Effector CD8-positive, alpha-beta T cell (primary cell): ENCODE data around the gene GATM.
"Not testable (repeated sequence)": the region's sequence is repeated elsewhere in the genome, so short reads cannot be mapped to it uniquely, and the experiment has no call there.

Experiments
- DNase-seq: peaks from one replicate; lab custom pipeline; 2025; lab: John Stamatoyannopoulos, UW

GATM gene

GRCh38 chr15:45387380-45388007, 9.2 kb upstream of the GATM start:
- DNase-seq: no peak

- no peak for DNase-seq
Observed at GRCh38 chr15:45386974-45387373, 8.6 kb upstream of the GATM start.

- no peak for DNase-seq
Observed at GRCh38 chr15:45386420-45386819, 8.1 kb upstream of the GATM start.

GRCh38 chr15:45385590-45385989, 7.2 kb upstream of the GATM start:
- DNase-seq: no peak

GRCh38 chr15:45384700-45385099, 6.4 kb upstream of the GATM start:
- DNase-seq: no peak

GRCh38 chr15:45378913-45379262, 544 bp upstream of the GATM start:
- no peak for DNase-seq

GRCh38 chr15:45377609-45378148, 665 bp downstream of the GATM start:
- no peak for DNase-seq

- DNase-seq: no peak
Observed at GRCh38 chr15:45376967-45377608, 1.3 kb downstream of the GATM start.

- no peak for DNase-seq
Observed at GRCh38 chr15:45376300-45376928, 1.9 kb downstream of the GATM start.

- no peak for DNase-seq
Observed at GRCh38 chr15:45375836-45376235, 2.5 kb downstream of the GATM start.

GRCh38 chr15:45373976-45374375, 4.4 kb downstream of the GATM start:
- DNase-seq: no peak

GRCh38 chr15:45372041-45372995, 6.0 kb downstream of the GATM start:
- no peak for DNase-seq

GRCh38 chr15:45371546-45371945, 6.8 kb downstream of the GATM start:
- DNase-seq: no peak

GRCh38 chr15:45370042-45370441, 8.3 kb downstream of the GATM start:
- not testable (repeated sequence) for DNase-seq

- not testable (repeated sequence) for DNase-seq
Observed at GRCh38 chr15:45367222-45367621, 11.1 kb downstream of the GATM start.

GRCh38 chr15:45364271-45364670, 14.1 kb downstream of the GATM start:
- DNase-seq: no peak

GRCh38 chr15:45363801-45364200, 14.5 kb downstream of the GATM start:
- no peak for DNase-seq

GRCh38 chr15:45363334-45363733, 15.0 kb downstream of the GATM start:
- no peak for DNase-seq

GRCh38 chr15:45362419-45362818, 15.9 kb downstream of the GATM start:
- DNase-seq: no peak

GRCh38 chr15:45361878-45362277, 16.5 kb downstream of the GATM start:
- no peak for DNase-seq

GRCh38 chr15:45355860-45356259, 22.5 kb downstream of the GATM start:
- DNase-seq: no peak

GRCh38 chr15:45354711-45355110, 23.6 kb downstream of the GATM start:
- no peak for DNase-seq
